ENCODE measurements around the gene KDM4C.

The KDM4C gene

DNA sequence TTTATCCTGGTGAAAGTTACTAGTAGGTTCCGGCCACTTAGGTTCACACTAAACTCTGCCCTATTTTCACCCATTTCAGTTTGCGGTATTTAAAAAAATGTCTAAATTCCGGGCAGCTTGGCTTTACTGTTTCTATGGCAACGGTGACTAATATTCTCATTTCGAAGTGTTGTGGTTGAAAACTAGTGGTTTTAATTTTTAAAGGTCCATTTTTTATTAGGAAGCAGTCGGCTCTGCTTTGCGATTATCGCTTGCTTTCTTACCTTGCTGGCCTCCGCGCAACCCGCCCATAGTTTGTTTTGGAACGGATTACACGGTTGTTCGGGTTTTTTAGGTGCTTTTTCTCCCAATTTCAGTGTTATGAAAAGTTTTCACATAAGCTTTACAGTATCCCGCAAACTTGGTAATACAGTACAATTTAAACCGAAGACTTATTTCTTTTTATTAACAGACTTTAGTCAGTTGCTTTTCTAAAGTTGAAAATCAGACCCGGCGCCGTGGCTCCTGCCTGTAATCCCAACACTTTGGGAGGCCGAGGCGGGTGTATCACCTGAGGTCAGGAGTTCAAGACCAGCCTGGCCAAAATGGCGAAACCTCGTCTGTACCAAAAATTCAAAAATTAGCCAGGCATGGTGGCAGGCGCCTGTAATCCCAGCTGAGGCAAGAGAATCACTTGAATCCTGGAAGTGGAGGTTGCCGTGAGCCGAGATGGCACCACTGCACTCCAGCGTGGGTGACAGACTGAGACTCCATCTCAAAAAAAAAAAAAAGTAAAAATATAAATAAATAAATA, 1.6 kb downstream of the KDM4C start:
- Histone ChIP-seq H3K4me1 (ENCODE audit: insufficient read depth, low read length) (peaks cover 28% of the 10 kb centered on the region), H3K27ac (ENCODE audit: low read length) (peak overlapping the region; percentile 64; the same call in 1 of the 2 replicates), H3K9me3 (ENCODE audit: insufficient read depth, low read length, severe bottlenecking) (no peaks in the 10 kb centered on the region), H3K27me3 (ENCODE audit: insufficient read depth, low read length, poor library complexity) (no peaks in the 10 kb centered on the region), H3K79me2 (ENCODE audit: insufficient read depth, low read length) (peaks cover 56% of the 10 kb centered on the region), H3K9ac (ENCODE audit: low read depth, low read length) (peak overlapping the region; percentile 85), H3K4me2 (ENCODE audit: insufficient read depth, low read length) (peak overlapping the region; percentile 96), H4K20me1 (ENCODE audit: insufficient read depth, low read length) (no peaks in the 10 kb centered on the region; the same call in 1 of the 2 replicates), H3K4me3 (ENCODE audit: low read depth in 1 of 2, low read length in 2 of 2) (peak overlapping the region; percentile 91 to 99; a peak in 3 of 4 replicates), H2AFZ (ENCODE audit: low read depth, low read length) (peak overlapping the region; percentile 94), H3K36me3 (ENCODE audit: insufficient read depth, low read length) (no peaks in the 10 kb centered on the region; the same call in 1 of the 2 replicates)
- no peak for DNase-seq
- TF ChIP-seq, protein P1, sequence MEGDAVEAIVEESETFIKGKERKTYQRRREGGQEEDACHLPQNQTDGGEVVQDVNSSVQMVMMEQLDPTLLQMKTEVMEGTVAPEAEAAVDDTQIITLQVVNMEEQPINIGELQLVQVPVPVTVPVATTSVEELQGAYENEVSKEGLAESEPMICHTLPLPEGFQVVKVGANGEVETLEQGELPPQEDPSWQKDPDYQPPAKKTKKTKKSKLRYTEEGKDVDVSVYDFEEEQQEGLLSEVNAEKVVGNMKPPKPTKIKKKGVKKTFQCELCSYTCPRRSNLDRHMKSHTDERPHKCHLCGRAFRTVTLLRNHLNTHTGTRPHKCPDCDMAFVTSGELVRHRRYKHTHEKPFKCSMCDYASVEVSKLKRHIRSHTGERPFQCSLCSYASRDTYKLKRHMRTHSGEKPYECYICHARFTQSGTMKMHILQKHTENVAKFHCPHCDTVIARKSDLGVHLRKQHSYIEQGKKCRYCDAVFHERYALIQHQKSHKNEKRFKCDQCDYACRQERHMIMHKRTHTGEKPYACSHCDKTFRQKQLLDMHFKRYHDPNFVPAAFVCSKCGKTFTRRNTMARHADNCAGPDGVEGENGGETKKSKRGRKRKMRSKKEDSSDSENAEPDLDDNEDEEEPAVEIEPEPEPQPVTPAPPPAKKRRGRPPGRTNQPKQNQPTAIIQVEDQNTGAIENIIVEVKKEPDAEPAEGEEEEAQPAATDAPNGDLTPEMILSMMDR (IDR thresholded peaks at IDR 0.05; ENCODE audit: borderline replicate concordance, extremely low read depth, low read length, poor library complexity, severe bottlenecking), result no peak
- TF ChIP-seq EZH2 (IDR thresholded peaks at IDR 0.05; ENCODE audit: borderline replicate concordance, low read depth, low read length, severe bottlenecking), result no peak
- no peak for ATAC-seq (ENCODE audit: insufficient read depth, low read depth)

DNA sequence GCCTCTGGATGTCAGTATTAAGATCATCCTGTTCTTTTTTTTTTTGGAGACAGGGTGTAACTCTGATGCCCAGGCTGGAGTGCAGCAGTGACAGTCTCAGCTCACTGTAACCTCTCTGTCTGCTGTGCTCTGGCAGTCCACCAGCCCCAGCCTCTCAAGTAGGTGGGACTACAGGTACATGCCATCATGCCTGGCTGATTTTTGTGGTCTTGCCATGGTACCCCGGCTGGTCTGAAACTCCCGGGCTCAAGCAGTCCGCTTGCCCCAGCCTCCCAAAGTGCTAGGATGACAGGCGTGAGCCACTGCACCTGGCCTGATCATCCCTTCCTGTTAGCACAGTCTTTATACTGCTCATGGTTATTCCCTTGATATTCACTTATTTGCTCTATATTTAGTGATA, 3.5 kb downstream of the KDM4C start:
- peaks cover 71% of the 10 kb centered on the region for H3K79me2 ChIP-seq (ENCODE audit: insufficient read depth, low read length)
- H3K27ac ChIP-seq (ENCODE audit: low read length), result no peak overlapping the region
- H3K4me1 ChIP-seq (ENCODE audit: insufficient read depth, low read length), result peaks cover 22% of the 10 kb centered on the region
- H4K20me1 ChIP-seq (ENCODE audit: insufficient read depth, low read length), result peaks cover 5% of the 10 kb centered on the region; the same call in 1 of the 2 replicates
- H3K4me2 ChIP-seq (ENCODE audit: insufficient read depth, low read length), result no peak overlapping the region
- TF ChIP-seq, protein P1 (IDR thresholded peaks at IDR 0.05; ENCODE audit: borderline replicate concordance, extremely low read depth, low read length, poor library complexity, severe bottlenecking), result no peak
- TF ChIP-seq EZH2 (IDR thresholded peaks at IDR 0.05; ENCODE audit: borderline replicate concordance, low read depth, low read length, severe bottlenecking), result no peak
- no peak overlapping the region for H2AFZ ChIP-seq (ENCODE audit: low read depth, low read length)
- DNase-seq (no peak), ATAC-seq (ENCODE audit: insufficient read depth, low read depth) (no peak)
- H3K9ac ChIP-seq (ENCODE audit: low read depth, low read length), result no peak overlapping the region
- no peak overlapping the region for H3K4me3 ChIP-seq (ENCODE audit: low read depth in 1 of 2, low read length in 2 of 2)
- H3K9me3 ChIP-seq (ENCODE audit: insufficient read depth, low read length, severe bottlenecking), result no peaks in the 10 kb centered on the region
- H3K27me3 ChIP-seq (ENCODE audit: insufficient read depth, low read length, poor library complexity), result no peaks in the 10 kb centered on the region
- no peaks in the 10 kb centered on the region; the same call in 1 of the 2 replicates for H3K36me3 ChIP-seq (ENCODE audit: insufficient read depth, low read length)

DNA sequence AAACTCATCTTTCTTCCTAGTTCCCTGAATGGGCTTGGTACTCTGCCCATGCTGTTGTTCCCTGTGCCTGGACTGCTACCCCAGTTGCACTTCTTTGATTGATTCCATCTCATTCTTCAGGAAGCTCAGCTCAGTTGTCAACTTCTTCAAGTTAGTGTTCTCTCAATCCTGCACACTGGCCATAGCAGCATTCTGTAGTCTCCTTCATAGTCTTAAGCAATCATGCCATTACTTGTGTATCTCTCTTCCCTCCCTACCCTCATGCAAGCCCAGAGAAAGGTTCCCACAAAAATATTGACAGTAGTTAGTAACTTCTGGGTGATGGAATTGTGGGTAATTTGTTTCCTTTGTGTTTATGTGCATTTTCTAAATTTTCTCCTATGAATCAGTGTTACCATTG, 5.5 kb downstream of the KDM4C start:
- H3K79me2 ChIP-seq (ENCODE audit: insufficient read depth, low read length), result peaks cover 80% of the 10 kb centered on the region
- no peak overlapping the region for H3K4me3 ChIP-seq (ENCODE audit: low read depth in 1 of 2, low read length in 2 of 2)
- ATAC-seq (ENCODE audit: insufficient read depth, low read depth) (no peak), DNase-seq (no peak)
- TF ChIP-seq, protein P1 (IDR thresholded peaks at IDR 0.05; ENCODE audit: borderline replicate concordance, extremely low read depth, low read length, poor library complexity, severe bottlenecking), result no peak
- TF ChIP-seq EZH2 (IDR thresholded peaks at IDR 0.05; ENCODE audit: borderline replicate concordance, low read depth, low read length, severe bottlenecking), result no peak
- no peaks in the 10 kb centered on the region for H3K9me3 ChIP-seq (ENCODE audit: insufficient read depth, low read length, severe bottlenecking)
- no peak overlapping the region for H3K9ac ChIP-seq (ENCODE audit: low read depth, low read length)
- no peaks in the 10 kb centered on the region for H3K27me3 ChIP-seq (ENCODE audit: insufficient read depth, low read length, poor library complexity)
- H3K4me1 ChIP-seq (ENCODE audit: insufficient read depth, low read length), result peaks cover 16% of the 10 kb centered on the region
- no peak overlapping the region for H2AFZ ChIP-seq (ENCODE audit: low read depth, low read length)
- no peak overlapping the region for H3K4me2 ChIP-seq (ENCODE audit: insufficient read depth, low read length)
- no peaks in the 10 kb centered on the region for H3K36me3 ChIP-seq (ENCODE audit: insufficient read depth, low read length)
- H3K27ac ChIP-seq (ENCODE audit: low read length), result no peak overlapping the region
- H4K20me1 ChIP-seq (ENCODE audit: insufficient read depth, low read length), result peaks cover 5% of the 10 kb centered on the region; the same call in 1 of the 2 replicates

Data from DND-41 (cell line).